AG04450 (cell line): ENCODE data around the gene TAX1BP3. TPM values are rescaled to one million over a fixed set of nuclear protein-coding genes. Genes with fewer than 3 reads are reported as not detected.
"Not testable (repeated sequence)": the region's sequence is repeated elsewhere in the genome, so short reads cannot be mapped to it uniquely, and the experiment has no call there.

Experiments used
- CTCF ChIA-PET: fragments of 300-600, 350-600 bp; formaldehyde crosslinking; extraction: SDS; loops from one replicate; lab custom pipeline; 2022; ENCODE audit warnings: antibody characterized with exemption, inconsistent platforms; lab: Charles Lee
- POLR2A ChIA-PET: fragments of 350-600 bp; formaldehyde crosslinking; extraction: SDS; loops from one replicate; lab custom pipeline; 2021; ENCODE audit warnings: antibody characterized with exemption, inconsistent platforms; lab: Yijun Ruan, JAX
- DNase-seq: peaks from one replicate; pipeline ENCODE4 v3.0.0-alpha.2; 2011; ENCODE audit warnings: low read depth, low spot score
- H3K27ac ChIP-seq: one replicate; pipeline ENCODE4 v1.5.1; 2012; ENCODE audit warnings: low read depth, low read length, control low read depth
- H3K27me3 ChIP-seq: one replicate; pipeline ENCODE4 v1.6.0; 2012; ENCODE audit warnings: low read length; ENCODE audit not compliant: control insufficient read depth, insufficient read depth
- H3K4me3 ChIP-seq: 2 replicates; pipeline ENCODE4 v1.5.1; 2011; ENCODE audit warnings: mild to moderate bottlenecking, low read depth, low read length, control low read depth
- H3K9me3 ChIP-seq: 2 replicates; pipeline ENCODE4 v1.5.1; 2012; ENCODE audit warnings: low read length; ENCODE audit not compliant: control insufficient read depth, insufficient read depth
- CTCF ChIP-seq: IDR thresholded peaks from 2 replicates; pipeline ENCODE4 v1.5.1; 2011; ENCODE audit warnings: low read depth, low read length, control low read depth, inconsistent platforms
- polyA plus RNA-seq: library from polyadenylated mRNA; depleted of rRNA; stranded (reverse); fragments of >200 nt; gene quantifications from 2 replicates; pipeline ENCODE4 v1.2.3, GENCODE V29; 2011

TAX1BP3 gene
- polyA plus RNA-seq, 1 experiment, result 163 TPM

GRCh38 chr17:3708366-3708765 lies 40.0 kb upstream of the TAX1BP3 start:
- H3K27me3 ChIP-seq, result no peaks in the 10 kb centered on the region
- POLR2A ChIA-PET, result interaction anchor here (1.1 kb wide), 1 partner anchor 39 kb away, joined by 3 read pairs; no protein-coding TSS in a partner anchor
- CTCF ChIA-PET, result interaction anchor here (0.6 to 1.0 kb wide), 4 partner anchors 26 to 138 kb away, joined by 3 read pairs; no protein-coding TSS in a partner anchor
- H3K27ac ChIP-seq, result no peak overlapping the region
- no peak for DNase-seq
- H3K4me3 ChIP-seq, result no peak overlapping the region
- H3K9me3 ChIP-seq, result no peaks in the 10 kb centered on the region
- TF ChIP-seq CTCF, result no peak

DNA sequence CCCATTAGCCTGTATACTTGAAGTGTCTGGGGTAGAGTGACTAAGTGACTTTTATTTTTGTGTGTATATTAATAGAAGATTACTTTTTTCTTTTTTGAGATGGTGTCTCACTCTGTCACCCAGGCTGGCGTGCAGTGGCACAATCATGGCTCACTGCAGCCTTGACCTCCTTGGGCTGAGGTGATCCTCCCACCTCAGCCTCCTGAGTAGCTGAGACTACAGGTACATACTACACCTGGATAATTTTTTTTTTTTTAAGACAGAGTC lies 37.3 kb upstream of the TAX1BP3 start:
- DNase-seq, H3K9me3 ChIP-seq, H3K4me3 ChIP-seq, H3K27ac ChIP-seq, CTCF ChIA-PET, H3K27me3 ChIP-seq, POLR2A ChIA-PET: not testable (repeated sequence)

DNA sequence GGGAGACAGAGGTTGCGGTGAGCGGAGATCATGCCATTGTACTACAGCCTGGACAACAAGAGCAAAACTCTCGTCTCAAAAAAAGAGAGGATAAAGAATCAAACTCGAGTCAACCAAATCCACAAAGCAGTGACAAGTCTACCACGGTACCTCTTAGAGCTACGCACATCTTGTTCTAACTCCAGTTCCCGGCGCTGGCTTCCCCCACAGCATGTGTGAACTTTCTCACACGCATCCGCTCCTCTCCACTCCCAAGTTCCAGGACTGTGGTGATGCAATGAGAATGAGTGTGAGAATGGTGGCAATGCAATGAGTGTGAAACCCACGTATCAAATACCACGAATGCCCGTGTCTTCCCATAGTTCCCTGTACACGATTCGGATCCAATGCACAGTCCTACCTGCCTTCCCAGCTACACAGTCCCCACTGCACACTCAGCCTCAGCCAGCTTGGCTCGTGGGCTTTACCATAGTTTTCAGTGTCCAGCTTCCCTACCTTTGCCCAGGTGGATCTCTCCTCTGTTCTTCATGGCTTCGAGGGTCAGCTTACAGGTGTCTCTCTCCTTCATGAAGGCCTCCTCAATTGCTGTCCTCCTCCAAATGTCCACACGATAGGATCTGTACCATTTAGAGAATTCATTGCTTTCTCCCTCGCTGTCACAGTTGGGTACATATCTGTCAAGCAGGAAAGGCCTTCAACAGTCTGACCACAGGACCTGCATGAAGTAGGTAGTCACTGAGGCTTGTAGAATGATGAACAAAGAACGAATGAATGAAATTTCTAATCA lies 36.7 kb upstream of the TAX1BP3 start:
- H3K4me3 ChIP-seq, result no peak overlapping the region
- no peaks in the 10 kb centered on the region for H3K27me3 ChIP-seq
- POLR2A ChIA-PET, result no interaction called here
- H3K9me3 ChIP-seq, result peaks cover 3% of the 10 kb centered on the region; the same call in 1 of the 2 replicates
- CTCF ChIA-PET, result no interaction called here
- no peak for DNase-seq
- no peak overlapping the region for H3K27ac ChIP-seq
- no peak for TF ChIP-seq CTCF

- Histone ChIP-seq H3K9me3 (peaks cover 17% of the 10 kb centered on the region), H3K27me3 (peaks cover 14% of the 10 kb centered on the region)
- DNase-seq, H3K4me3 ChIP-seq, H3K27ac ChIP-seq, POLR2A ChIA-PET: not testable (repeated sequence)
- CTCF ChIA-PET, result interaction anchor here (1.1 kb wide), 1 partner anchor 19 kb away, joined by 4 read pairs; no protein-coding TSS in a partner anchor
These were observed 33.7 kb upstream of the TAX1BP3 start for GRCh38 chr17:3702041-3702539.

GRCh38 chr17:3699951-3700350 lies 31.6 kb upstream of the TAX1BP3 start:
- ChIA-PET POLR2A (no interaction called here), CTCF (no interaction called here)
- no peak for TF ChIP-seq CTCF
- no peak overlapping the region for H3K4me3 ChIP-seq
- H3K9me3 ChIP-seq, result peaks cover 17% of the 10 kb centered on the region
- no peak overlapping the region for H3K27ac ChIP-seq
- peaks cover 18% of the 10 kb centered on the region for H3K27me3 ChIP-seq
- DNase-seq, result no peak

GRCh38 chr17:3698139-3698538 lies 29.8 kb upstream of the TAX1BP3 start:
- ChIA-PET CTCF (no interaction called here), POLR2A (no interaction called here)
- Histone ChIP-seq H3K4me3 (no peak overlapping the region), H3K27me3 (peaks cover 23% of the 10 kb centered on the region), H3K27ac (no peak overlapping the region), H3K9me3 (peaks cover 17% of the 10 kb centered on the region)
- no peak for TF ChIP-seq CTCF
- DNase-seq, result no peak
